G401 (cell line): ENCODE results near the gene RTP5. TPM values are rescaled to one million over a fixed set of nuclear protein-coding genes. Genes with fewer than 3 reads are reported as not detected.

Experiments
- DNase-seq: peaks from one replicate; pipeline ENCODE4 v3.0.0-alpha.2; 2015; ENCODE audit warnings: low spot score
- in situ Hi-C: cut with HindIII; loops from 2 replicates; pipeline ENCODE4 v1.10.0; 2016; ENCODE audit warnings: low sequenced_read_pairs, mixed read lengths
- total RNA-seq: library from RNA; depleted of rRNA; stranded (reverse); fragments of >200 nt; shearing (Covaris generic); gene quantifications from 2 replicates; pipeline ENCODE4 v1.2.3, GENCODE V29; 2014

RTP5 gene
- total RNA-seq, 1 experiment from 2014 or later: not detected

DNA sequence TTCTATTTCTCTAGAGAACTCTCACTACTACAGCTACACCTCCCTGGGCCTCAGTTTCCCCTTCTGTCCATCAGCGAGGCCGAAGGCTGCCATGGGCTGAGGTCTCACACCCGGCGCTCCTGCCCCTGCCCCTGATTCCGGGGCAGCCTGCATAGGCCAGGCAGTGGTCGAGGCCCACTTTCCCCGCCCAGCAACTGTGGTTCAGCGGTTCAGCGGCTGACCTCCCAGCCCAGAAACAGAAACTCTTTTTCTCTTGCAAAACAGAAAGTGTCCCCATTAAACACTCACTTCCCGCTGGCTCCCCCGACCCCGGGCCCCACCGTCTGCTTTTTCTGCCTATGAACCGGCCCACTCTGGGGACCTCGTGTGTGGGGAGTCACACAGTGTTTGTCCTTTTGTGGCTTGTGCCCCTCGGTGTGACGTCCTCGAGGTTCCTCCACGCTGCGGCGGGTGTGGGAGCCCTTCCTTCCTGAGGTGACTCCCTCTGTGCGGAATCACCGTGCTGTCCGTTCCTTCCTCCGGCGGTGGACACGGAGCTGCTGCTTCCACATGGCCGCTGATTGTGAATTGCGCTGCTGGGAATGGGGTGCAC lies 26.8 kb upstream of the RTP5 start:
- no peak for DNase-seq
- in situ Hi-C loops: no loop called here

DNA sequence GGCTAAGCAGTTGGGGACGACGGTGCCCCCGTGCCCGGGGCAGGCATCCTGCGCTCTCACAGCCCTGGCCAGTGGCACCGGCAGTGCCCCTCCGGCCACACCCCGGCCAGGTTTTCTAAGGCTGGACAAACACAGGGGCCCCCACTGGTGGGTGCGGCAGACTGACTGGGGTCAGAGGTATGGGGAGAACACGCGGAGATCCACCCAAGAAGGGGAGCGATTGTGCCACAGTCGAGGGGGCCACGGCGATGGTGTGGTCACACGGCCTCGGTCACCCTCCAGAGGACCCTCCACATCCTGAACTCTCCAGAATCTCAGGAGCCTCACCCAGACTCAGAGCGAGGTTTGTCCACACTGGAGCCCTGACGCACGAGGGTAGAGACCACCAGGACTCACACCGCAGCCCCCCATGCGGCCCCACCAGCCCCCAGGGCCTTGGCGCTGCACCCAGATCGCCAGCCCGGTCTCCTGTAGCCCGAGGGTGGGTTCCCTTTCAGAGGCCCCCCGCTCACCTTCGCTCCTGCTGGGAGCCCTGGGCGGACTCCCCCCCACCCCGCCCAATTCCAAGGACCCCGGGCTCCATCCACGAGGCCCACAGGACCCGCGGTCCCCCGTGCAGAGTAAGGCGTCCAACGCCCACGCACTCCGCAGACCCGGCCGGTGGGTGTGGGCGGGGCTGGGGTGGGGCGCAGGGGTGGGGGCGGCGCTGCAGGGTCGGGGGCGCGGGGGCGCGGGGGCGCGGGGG lies 26.0 kb upstream of the RTP5 start:
- DNase-seq: no peak
- in situ Hi-C loops: no loop called here

DNA sequence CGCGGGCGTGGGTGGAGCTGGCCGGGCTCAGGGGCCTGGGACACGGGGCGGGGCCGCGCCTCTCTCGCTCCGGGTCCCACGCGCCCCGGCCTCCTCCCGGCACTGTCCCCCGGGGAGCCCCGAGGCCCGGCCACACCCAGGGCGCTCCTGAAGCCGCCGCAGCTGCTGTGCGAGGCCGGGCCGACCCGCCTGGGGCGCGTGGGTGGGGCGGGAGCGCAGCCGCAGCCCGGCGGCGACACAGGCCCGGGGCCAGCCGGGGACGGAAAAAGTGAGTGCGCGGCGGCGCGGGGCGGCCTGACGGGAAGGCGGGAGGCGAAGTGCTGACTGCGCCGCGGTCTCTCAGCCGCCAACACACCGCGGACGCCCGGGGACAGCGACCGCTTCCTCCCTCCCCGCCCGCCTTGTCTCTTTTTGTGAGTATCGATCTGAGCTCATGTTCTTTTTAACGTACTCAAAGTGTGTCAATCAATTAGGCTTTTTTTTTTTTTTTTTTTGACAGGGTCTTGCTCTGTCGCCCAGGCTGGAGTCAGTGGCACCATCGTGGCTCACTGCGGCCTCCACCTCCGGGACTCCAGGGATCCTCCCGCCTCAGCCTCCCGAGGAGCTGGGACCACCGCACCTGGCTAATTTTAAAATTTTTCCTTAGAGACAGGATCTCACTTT lies 25.3 kb upstream of the RTP5 start:
- in situ Hi-C loops: no loop called here
- DNase-seq: no peak

DNA sequence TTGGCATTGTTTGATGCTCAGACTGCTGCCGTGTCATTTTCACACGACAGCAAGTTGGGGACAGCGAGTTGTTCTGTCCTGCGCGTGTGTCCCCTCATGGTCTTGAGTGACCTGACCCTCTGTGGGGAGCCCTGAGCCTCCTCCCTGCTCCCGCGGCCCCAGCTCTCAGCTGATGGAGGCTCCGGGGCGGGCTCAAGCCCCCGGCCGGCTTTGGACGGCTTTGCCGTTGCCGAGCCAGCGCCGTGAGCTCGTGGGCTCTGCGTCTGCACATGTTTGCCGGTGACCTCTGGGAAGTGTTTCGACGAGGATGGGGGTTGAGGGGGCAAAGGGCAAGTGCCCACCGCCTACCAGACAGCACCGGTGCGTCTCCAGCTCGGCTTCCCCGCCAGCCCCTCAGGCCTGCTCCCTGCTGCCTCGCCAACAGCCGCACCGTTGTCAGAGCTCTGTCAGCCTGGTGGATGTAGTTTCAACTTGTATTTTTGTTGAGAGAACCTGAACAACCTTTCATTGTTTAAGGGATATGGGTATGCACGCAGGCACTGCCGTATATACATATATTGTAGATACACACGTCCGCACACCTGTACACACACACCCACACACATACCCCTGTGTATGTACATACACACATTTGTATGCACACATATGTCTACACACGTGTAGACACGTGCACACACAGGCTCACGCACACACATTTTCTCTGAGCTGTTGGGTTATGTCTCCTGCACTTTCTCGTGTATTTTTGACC lies 24.5 kb upstream of the RTP5 start:
- in situ Hi-C loops: no loop called here

DNA sequence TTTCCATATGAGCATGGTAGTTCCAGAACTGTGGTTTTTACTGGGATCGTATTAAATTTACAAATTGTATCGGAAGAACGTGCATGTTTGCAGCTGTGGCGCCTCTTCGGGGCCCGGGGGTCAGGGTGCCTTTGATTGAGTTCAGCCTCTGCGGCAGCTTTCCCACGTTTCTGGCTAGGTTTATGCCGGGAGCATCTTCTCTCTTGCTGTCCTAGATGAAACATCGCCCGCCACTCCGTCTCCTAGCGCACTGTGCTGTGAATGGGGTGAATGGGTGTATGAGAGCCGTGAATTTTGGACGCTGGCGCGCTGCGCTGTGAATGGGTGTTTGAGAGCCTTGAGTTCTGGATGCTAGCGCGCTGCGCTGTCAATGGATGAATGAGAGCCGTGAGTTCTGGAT lies 23.1 kb upstream of the RTP5 start:
- in situ Hi-C loops: no loop called here
- no peak for DNase-seq

More for the DNA sequence above, 24.5 kb upstream of the RTP5 start:
- no peak for DNase-seq

DNA sequence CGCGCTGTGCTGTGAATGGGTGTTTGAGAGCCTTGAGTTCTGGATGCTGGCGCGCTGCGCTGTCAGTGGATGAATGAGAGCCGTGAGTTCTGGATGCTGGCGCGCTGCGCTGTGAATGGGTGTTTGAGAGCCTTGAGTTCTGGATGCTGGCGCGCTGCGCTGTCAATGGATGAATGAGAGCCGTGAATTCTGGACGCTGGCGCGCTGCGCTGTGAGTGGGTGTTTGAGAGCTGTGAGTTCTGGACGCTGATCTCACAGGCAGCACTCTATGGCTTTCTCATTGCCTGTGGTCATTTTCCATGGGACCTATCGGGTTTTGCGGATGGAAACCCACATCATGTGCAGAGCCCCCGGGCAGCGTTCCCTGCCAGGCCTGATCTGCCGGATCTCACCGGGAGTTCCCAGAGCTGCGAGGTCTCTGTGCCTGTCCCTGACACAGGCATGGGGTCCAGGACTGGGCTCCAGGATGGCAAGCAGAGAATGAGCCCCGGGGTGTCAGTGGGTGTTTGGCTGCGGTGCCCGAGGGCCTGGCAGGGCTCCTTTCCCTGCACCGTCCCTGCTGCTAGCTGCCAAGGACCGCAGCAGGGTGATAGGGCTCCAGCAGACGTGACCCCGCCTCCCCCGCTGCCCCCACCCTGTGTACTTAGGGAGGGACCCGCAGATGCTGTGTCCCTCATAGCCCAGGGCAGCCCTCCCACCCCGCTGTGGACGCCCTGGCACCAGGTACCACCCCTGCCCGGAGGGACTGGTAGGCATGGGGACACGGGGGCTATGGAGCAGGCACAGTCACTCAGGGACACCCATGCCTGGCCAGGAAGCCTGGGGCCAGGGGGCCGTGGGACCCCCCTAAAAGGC lies 20.5 kb upstream of the RTP5 start:
- DNase-seq: no peak

DNA sequence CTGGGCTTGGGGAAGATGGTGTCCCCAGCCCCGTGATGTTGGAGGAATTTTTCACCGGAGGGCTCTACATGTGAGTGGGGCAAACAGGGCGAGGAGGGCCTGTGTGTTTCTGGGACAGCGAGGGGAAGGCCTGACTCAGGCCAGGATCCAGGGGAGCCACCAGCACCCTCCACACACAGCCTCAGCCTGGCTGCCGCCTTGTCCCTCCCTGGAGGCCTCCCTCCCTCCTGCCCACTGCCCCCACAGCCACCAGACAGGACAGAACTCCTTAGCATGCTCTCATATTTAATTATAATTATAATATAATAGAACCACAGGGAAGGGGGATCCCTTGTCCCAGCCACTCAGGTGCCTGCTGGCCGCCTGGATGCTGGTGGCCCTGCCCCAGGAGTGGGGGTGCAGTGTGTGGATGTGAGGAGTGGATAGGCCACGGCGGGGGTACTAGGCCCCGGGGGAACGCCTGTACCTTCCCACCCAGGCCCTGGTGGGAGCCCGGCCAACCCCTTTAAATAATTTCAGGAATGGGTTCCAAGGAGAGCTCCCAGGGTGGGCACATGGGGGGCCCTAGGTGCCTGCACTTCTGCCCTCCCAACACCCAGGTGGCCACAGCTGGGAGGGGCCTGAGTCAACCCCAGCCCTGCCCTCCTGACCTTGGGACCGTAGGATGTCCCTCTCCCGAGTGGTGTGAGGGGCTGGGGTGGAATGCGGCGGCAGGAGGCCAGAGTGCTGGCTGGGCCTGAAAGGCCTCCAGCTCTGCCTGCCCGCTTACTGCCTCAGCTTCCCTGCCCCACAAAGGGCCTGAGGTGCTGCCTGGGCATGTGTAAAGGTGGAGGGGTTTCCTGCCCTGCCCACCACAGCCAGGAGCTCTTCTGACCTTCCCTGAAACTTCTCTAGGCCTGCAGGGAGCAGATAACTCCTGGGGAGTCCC lies 19.6 kb upstream of the RTP5 start:
- DNase-seq: no peak
- in situ Hi-C loops: no loop called here

More for the DNA sequence above, 20.5 kb upstream of the RTP5 start:
- in situ Hi-C loops: no loop called here

DNA sequence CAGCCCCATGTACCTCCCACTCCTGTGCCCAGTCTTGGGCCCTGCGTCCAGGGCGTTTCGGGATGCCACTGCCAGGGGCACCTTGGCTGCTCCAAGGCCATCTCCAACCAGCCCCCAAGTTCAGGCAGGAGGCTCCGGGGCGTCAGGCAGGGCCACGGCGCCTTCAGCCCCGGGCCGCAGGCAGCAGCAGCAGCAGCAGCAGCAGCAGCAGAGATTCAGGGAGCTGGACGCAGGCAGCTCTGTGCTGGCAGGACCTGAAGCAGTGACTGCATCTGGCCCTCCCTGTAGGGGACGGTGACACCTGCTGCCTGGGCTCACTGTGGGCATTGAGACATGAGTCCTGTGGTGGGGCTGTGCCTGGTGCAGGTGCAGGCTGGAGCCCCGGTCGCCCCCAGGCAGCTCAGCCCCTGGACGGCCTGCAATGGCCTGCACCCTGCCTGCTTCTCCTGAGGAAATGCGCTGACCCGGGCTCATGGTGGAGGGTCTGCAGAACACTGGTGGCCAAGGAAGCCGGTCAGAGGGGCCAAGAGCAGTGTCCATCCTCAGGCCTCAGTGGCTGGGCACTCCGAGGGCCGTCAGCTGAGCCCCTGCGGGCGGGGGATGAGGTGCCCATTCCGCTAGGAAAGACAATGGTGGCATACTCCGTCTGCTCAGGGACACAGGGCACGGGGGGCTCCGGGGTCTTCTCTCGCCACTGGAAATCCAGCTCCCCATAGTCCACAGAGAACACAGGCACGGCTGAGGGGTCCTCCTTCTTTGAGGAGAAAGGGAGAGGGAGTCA lies 18.8 kb upstream of the RTP5 start:
- DNase-seq: no peak
- in situ Hi-C loops: no loop called here

DNA sequence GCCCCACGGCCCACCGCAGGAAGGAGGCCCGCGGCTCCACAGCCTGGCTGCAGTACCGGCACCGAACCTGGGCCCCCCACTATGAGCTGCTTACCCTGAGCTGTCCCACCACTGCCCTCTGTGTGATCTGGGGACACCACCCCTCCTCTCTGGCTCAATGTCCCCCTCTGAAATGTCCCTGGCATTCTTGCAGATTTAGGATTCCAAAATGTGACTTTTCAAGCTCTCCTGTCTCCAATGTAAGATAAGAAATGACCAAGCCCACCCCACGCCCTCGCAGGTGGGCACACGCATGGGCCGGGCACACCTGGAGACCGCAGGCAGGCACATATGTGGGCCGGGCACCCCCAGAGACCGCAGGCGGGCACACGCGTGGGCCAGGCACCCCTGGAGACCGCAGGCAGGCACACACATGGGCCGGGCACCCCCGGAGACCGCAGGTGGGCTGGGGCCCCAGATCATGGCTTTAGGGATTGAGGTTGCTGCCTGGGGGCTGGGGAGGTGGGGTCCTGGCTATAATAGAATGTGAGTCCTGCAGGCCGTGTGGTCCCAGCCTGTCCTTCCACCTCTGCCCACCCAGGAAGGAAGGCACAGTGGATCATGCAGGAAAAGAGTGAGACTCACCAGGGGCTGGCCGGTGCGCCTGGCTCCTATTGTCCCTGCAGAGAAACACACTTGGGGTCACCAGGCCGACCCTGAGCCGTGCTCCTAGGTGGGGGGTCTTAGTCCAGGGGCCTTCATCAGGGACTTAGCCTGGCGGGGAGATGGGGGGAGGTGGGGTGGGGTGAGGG lies 18.0 kb upstream of the RTP5 start:
- DNase-seq: no peak
- in situ Hi-C loops: no loop called here

DNA sequence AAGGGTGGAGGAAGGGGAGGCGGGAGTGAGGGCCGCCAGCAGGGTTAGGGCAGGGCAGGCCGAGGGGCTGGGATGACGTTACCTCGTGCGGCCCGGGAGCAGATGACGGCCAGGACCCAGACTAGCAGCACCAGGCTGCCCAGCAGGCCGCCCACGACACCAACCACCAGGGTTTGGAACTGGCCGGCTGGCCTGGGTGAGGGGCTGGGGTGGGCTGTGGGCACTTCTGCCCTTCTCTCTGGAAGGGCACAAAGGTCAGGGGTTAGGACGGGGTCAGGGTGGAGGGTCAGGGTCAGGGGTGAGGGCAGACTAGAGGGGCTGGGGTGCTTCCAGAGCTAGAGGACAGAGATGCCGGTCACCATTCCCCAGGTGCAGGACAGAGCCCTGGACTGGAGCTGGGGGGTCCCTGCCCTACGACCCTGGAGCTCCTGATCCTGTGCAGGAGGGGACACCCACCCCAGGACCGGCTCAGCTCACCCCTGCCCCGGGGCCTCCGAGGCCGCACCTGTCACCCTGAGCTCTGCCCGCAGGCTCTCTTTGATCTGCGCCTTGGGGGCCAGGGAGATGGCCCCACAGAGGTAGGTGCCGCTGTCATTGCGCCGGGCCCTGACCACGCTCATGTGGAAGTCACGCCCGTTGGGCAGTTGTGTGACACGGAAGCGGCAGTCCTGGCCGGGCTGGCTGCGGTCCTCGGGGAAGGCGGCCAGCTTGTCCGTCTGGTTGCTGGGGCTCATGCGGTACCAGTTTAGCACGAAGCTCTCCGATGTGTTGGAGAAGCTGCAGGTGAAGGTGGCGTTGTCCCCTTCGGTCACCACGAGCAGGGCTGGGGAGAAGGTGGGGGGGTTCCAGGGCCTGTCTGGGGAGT lies 17.2 kb upstream of the RTP5 start:
- in situ Hi-C loops: no loop called here
- DNase-seq: no peak

DNA sequence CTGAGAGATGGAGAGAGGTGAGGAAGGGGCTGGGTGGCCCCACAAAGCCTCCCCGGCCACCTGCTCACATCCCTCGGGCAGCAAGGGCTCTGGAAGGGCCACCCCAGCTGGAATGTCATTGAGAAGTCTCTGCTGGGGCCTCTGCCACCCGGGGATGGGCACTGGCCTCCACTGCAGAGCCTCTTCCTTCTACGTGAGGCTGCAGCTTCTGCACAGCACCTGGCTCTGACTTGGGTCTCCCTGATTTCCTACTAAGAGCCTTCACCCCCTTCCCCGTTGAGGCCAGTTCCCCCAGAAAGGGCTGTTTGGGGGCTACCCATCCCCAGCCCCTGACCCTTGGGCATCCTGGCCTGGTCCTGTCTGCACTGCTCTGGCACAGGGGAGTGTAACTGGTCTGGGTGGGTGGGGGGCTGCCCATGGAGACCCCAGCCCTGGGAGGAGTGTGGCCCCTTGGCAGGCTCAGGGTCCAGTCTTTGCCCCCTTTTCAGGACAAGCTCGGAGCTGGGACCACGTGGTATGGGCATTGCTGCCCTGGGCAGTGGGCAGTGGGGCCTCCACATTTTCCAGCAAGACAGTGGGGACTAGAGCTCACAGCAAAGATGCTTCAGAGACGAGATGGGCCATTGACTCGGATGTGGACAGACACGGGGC lies 16.4 kb upstream of the RTP5 start:
- in situ Hi-C loops: no loop called here
- no peak for DNase-seq

DNA sequence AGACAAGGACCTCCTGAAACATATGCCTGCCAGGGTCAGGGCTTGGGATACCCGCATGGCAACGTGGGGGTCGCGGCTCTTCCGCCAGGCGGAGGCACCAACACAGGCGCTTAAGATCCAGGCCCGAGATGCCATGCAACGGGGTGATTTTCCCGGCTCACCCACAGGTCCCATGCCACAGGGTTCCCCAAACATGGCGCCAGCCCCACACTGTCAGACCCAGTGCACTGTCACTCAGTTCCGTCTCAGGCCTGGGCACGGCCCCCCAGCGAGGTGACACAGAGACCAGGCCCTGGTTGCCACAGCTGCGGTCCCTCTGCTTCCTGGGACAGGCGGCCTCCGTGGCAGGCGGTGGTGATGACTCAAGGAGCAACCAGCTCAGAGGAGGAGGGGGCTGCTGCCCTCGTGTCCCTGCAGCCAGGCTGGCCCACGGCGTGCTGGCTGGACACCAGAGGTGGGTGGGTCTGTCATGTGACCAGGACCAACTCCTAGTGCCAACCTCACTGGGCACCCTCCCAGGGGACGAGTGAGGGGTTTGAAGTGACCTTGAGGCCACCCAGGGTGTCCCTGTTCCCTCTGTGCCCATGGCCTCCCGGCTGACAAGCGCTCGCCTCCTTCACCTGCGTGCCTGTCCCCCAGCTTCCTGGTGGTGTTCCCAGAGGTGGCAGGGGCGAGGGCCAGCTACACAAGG lies 15.7 kb upstream of the RTP5 start:
- in situ Hi-C loops: no loop called here
- no peak for DNase-seq

DNA sequence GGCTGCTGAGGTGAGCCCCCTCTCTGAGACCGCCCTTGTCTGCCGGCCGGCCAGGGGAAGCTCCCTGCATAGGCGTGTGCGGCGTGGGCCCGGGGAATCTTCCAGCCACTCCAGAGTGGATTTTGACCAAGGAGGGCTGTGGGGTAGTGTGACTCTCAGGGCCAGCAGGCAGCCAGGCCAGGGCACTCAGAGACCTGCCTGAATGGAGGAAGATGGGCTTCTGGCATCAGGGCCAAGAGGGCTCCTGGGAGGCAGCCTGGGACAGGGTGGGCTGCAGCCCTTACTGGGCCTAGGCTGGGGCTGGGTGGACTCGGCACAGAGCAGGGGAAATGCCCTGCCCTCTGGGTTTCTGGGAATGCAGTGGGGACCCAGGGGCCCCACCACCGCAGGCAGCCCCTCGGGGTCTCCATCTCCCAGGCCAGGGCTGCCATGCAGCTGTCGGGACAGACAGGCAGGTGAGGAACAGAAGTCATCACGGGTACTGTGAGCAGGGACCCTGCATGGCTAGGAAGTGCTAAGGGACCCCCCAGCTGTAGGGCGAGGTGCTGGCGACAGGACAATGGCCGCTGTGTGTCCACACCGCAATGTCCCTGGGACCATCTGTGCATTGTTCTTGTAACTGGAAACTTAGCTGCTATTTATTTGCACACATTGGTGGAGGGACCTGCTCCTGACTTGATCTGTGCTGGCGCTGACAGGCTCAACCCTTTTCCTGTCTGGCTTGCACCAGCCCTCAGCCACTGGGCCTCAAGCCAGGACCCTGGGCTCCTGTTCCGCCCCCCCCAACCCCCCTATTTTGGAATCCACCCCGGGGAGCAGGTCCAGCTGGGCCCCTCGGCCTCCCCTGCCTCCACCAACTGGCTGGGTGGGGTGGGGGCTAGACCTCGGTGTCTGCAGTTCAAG lies 14.9 kb upstream of the RTP5 start:
- in situ Hi-C loops: no loop called here

More for the DNA sequence above, 14.9 kb upstream of the RTP5 start:
- DNase-seq: no peak
